NCI-H748 (cell line): ENCODE results near the gene MAPKAP1.
A peak's percentile ranks its signal among the peaks of the same experiment; 100 is the strongest.
"Not testable (repeated sequence)": the region's sequence is repeated elsewhere in the genome, so short reads cannot be mapped to it uniquely, and the experiment has no call there.

Experiments
- DNase-seq: peaks from one replicate; lab custom pipeline; 2025; ENCODE audit not compliant: unreplicated experiment; lab: John Stamatoyannopoulos, UW

Gene MAPKAP1

DNA sequence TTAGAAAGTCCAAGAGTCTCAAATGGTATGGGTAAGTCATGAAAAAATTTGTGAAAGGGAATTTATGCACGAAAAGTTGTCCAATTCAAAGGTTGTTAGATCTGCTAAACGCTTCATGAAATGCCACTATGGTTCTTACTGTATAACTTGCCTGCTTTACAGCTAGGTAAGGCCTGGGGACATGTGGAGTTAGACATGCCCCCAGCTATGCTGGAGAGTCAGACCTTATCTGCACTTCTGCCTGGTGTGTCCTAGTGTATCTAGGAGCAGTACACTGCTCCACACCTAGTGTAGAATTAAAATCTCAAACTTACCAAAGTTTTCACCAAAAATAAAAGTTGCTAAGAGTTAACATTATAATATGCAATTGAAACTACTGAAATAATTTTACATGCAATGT lies 136.8 kb downstream of the MAPKAP1 start:
- DNase-seq: no peak

DNA sequence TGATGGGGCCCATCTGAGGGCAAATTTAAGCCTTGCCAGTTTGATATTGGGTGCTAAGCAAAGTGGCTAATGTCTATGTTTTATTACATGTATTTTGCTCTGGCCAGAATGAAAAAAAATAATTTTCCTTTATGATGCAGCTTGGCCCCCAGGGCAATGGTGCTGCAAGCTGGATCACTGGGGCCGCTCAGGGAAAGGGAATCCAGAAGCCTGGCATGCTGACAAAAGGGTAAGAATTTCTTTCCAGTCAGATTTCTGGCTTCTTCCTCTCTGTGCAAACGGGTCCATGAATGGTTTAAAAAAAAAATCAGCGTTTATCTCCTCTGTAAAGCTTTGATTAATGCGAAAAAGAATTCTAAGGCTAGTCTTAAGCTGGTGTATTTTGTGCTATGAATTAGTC lies 138.4 kb downstream of the MAPKAP1 start:
- no peak for DNase-seq

DNA sequence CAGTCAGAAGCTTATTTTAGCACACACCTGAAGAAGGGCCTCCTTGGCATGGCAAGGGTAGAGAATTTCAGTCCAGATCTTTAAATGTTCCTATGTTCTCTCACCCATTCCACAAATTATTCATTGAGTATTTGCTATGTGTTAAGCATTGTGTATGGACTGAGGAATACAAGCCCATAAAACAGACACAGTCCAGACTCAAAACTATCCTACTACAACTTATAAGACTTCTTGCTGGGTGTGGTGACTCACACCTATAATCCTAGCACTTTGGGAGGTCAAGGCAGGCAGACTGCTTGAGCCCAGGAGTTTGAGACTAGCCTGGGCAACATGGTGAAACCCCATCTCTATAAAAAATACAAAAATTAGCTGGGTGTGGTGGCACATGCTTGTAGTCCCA lies 141.0 kb downstream of the MAPKAP1 start:
- DNase-seq: not testable (repeated sequence)

DNA sequence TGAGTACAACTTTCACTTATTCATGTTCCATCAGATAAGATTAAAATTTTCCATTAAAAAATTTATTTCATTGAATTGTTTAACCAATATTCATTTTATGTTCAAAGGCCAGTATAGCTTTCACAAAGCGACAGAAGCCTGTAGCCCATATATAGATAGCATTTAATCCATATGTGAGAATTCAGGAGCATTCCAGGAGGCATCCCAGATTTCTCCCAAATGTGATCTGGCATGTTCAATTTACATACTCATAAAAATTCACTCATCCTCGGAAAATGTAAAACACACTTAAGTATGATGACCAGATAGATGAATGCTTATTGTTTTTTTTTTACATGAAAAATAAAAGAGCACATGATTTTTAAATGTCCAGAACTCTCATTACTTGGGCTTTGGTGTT lies 141.9 kb downstream of the MAPKAP1 start:
- DNase-seq: no peak

DNA sequence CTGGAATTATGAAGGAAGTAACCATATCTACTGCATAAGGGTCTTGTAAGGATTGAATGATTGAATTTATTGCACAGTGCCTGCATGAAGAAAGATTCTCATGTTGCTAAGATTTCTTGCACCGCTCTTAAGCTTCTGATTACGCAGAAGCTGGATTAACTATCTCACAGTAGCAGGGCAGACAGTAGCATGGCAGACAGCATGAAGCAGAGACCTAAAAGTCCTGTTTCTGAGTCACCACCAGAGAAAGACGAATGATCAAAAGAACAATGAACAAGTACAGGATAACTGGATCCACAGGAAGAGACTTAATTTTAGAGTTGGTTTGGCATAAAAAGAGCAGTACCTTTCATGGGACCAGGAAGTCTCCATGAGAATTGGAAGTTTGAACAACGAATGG lies 142.4 kb downstream of the MAPKAP1 start:
- no peak for DNase-seq

DNA sequence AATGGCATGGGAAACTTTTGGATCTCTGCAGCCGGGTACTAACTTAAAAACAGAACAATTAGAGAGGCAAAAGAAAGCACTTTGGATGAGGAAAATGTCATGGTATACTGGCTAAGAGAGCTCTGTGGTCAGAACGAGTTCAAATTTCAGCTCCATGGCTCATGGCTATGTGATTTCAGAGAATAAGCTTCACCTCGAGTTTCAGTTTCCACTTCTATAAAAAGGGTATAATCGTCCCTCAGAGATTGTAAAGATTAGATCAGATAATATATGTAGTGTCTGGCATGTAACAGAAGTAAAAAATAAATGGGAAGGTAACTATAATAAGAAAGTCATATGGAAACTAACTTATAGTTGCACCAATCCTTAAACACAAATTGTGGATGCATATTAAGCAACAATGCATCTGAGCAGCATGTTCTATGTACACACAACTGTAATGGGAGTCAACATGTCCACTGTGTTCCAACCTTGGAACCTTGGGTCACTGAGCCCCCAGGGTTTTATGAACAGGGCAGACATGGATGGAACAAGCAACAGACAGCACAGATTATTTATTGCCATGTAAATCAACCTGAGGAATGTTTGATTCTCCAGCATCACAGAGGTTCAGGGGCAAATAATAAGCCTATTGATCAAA lies 145.4 kb downstream of the MAPKAP1 start:
- no peak for DNase-seq

DNA sequence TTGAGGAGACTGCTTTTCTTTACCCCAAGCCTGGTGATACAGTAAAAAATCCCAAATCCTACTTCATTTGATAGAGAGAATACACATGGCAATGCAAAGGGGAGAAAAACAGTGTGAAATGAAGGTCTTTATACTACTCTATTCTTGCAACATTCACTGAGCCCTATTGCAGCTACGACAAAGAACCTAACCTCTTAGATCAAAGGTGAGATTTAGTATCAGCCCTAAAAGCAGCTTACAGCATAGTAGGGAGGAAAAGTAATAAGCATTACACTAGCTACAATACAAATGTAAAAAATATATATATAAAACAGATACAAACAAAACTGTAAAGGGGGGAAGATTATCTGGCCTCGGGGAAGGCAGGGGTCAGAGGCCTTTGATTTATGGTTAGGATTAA lies 147.1 kb downstream of the MAPKAP1 start:
- no peak for DNase-seq

DNA sequence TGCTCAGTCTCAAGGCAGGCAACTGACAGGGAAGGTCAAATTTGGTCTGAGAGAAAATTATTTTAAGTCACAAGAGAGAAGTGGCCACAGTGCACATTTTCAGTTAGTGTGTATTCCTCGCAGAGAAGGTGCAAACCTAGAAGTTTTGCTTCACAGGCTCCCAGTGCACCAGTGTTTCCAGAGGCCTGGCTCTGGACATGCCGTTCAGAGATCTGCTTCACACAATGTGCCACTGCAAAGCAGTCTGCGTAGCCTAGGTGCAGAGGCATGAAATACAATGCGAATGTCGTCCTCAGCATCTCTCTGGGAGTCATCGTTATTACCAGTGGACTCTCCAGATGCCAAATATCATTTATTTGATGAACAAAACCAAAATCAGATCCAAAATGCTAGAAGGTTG lies 147.8 kb downstream of the MAPKAP1 start:
- no peak for DNase-seq

DNA sequence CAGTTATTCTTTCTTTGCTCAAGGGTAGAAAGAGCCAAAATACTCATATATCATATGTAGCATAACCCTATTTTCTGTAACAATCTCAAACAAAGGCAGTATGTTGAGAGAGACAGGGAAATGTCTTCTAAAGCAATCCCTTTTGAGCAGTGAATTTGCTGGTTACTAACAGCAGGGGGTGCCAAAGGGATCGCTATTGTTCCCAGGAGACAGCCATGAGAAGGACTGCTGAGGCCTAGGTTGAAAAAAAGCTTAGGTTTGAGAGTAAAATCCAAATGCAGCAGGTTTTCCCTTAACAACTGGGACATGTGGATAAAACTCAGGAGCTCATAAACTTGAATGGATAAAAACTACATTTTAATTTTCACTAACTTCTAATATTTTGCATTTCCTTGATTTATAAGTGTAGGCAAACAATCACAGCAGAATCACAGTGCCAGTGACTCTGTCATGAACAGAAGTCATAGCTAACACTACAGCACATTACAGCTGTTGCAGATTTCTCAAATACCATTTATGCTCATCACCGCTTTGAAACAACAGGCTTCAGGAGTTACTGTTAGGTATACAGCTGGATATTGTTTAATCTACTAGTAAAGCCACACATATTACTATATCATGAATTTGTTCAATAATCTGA lies 148.4 kb downstream of the MAPKAP1 start:
- DNase-seq: peak; percentile 64

DNA sequence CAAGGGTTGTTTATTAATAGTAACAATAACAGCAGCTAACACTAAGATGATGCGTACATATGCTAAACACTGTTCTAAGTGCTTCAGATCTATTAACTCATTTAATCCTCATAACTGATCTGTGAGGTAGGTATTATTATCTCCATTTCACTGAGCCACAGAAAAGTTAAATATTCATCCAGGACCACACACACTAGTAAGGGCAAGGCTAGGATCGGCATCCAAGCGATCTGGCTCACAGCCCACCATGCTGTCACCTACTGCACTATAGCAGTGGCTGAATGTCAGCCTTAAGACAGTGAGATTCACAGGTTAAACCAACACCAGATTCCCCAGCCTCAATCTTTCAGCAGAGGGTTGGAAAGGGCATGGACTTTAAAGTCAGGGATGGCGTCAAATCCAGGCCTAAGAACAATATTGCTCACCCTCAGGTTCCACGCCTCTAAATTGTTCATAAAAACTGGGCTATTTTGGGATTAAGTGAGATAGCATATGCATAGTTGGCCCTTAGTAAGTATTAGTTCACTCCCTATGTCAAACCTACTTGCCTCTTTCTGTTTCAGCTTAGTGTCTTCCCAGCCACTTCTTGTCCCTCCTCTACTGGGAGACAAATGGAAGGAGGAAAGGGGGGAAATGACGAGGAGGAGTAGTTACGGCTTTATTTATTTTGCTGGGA lies 150.8 kb downstream of the MAPKAP1 start:
- DNase-seq: no peak

DNA sequence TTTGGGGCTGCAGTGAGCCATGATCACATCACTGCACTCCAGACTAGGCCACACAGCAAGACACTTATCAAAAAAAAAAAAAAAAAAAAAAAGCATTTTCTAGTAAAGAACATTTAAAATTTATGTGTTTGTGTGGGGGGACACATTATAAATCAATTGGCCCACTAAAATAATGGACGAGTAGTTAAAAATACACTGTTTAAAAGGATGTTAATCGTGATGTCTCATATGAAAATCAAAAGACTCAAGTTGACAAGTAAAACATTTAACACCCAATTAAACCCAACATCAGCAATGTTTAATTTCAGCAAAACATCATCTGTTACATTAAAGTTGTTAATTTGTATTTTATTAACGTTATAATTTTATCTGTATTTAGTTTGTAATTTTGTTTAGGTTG lies 152.3 kb downstream of the MAPKAP1 start:
- no peak for DNase-seq

DNA sequence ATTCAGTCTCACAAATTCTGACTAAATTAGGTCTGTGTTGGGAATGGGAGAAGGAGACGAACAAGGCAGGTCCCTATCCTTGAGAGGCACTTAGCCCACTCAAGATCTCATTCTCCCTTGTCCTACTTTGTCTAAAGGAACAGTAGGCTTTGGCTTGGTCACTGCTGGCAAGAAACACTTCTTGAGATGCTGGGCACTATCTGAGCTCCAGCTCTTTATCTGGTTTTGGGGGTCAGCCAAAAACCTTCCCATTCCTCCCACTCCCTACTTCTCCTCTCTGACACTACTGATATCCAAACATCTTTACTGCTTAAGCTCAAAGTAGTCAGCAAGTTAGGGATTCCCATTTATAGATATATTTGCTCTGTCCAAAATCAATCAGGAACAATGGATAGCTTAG lies 155.2 kb downstream of the MAPKAP1 start:
- no peak for DNase-seq

DNA sequence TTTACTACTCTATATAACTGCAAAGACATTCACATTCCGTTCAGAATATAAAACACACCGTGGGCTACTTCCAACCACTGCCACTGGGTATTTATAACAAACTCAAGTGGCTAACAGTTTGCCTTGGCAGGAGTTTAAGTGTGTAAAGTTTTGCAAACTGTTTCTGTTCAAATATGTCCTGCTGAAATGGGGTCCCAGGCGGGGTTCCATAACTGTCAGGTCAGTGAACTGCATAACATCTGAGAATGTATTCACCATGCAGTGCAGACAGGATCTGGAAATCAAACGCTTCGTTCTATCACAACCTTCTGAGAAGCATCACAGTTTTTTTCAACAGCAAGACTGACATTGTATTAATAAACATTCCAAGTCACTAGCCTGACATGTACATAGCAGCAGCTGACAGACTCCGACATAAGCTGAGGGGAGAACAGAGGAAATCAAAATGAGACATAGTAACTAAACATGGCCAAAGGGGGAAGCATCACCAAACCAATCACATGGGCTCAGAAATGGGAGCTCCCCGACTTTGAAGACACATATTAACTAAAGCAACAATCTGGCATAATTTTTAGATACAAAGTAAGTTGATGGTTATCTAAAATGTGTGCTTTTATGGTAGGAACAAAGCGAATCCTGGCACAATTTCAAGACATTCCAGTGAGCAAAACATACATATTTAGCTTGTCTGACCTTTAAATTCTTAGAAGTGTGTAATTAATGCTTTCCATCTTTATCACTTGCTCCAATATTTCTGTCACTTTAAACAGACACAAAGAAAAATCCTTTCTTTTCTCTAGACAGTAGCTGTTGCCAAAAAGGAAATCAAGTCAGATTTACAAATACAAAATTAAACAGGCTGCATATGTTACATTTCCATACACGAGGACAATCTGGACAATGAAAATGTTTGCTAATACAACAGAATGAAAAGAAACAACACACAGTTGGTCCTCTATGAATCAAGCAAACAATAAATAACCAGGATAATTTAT lies 156.8 kb downstream of the MAPKAP1 start:
- no peak for DNase-seq

DNA sequence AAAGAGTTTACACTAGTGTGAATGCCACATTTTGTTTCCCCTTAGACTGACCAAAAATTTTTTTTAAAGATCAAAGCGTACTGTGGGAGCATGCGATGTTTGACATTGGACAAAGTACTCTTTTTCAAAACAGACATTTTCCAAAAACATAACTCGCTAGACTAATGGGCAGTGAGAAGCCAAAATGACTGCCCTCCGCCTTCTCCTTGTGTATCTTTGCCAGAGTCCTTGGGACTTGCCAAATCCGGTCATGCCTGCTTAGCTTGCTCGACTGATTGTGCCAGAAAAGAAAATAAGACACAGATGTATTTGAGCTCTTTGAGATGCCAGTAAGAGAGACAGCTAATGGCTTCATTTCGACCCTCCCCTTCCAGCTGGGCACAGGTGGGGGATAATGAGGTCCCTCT lies 157.5 kb downstream of the MAPKAP1 start:
- DNase-seq: peak; percentile 19

DNA sequence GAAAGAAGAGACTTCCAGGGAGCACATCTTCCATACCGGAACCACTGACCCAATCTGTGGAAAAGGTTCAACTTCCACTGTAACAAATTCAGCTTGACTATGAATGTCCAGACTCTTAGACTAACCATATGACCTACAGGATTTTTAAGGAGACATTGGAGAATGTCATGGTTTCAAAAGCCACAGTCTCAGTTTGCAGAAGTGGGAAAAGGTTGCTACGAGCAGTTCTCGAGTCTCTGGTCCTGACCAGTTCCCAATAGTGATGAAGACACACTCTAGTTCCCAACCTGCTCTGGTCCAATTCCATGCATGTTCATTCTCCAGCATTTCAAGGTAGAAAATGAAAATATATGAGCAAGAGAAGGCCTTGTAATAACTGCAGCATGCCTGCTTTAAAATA lies 158.0 kb downstream of the MAPKAP1 start:
- no peak for DNase-seq

DNA sequence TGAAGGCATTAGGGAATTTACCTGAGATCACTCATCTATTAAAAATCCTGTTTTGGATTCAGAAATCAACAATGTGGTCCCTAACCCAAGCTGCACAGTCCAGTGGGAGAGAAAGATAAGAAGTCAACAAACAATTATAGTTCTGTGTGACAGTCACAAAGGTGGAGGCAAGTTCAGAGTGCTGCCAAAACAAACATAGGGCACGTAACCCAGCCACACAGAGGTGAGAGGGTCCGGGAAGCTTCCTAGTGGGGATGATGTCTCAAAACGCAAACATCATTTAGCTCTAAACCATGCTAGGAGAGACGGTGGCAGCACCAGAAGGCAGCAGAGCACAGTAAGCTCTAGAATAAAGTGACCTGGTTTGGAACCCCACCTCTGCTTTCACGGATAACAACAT lies 158.9 kb downstream of the MAPKAP1 start:
- peak; percentile 11 for DNase-seq

DNA sequence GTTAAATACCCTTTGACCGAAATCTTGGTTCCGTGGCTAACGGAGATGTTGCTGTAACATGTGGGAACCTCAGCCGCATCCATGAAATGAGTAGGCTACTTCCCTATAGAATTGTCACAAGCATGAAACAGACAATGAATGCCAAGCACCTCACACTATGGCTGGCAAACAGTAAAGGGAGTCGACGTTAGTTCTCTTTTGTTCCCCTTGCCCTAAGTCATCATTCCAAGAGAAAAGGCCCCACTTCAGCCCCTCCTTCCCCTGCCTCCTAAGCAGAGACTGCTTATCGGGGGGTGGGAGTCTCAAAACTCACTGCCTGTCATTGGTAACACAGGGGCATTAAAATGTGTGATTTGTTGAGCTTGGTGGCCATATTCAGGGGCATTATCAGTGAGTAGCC lies 159.6 kb downstream of the MAPKAP1 start:
- no peak for DNase-seq

DNA sequence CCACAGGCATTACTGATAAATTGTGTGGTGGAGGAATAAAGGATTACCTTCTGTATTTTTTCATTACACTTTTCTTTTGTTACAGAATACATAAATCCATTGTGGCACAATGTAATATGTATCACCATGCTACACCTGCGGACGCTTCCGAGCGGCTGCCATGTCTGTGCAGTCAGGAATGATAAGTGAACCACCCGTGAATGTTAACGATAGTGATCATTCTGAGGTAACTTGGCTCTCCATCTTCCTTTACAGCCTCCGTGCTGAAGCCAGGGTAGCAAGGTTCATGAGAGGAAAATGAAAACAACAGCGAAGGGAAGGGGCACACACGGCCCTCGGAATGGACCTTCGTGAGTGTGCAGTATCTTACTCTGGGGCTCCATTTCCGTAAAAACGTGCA lies 161.2 kb downstream of the MAPKAP1 start:
- no peak for DNase-seq

DNA sequence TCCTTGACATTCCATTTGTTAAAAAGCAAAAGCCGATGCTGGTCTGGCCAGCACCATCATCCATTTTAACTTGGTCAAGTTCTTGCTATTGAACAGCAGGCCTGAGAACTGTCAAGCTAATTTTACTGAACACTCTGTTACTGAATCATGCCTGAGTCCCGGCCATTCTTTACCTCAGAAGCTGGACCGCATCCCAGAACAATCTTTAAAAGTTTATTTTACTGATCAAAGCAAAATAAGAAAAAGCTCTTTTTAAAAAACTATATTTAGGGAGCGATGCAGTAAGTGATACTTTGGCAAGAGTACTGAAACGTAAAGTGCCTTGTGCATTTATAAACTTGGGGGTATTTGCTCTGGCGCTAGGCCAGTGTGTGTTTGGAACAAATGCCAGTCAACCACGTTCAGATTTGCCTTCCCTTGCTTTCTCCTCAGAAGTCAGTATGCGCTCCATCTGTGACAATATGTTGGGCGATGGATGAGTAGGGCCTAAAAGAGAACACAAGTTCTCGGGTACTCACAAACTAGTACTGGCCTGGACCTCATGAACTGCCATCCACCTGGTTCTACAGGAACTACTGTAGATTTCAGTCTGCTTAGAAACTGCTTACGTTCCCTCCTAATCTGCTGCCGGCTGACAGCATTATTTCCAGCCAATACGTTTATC lies 161.9 kb downstream of the MAPKAP1 start:
- DNase-seq: no peak

DNA sequence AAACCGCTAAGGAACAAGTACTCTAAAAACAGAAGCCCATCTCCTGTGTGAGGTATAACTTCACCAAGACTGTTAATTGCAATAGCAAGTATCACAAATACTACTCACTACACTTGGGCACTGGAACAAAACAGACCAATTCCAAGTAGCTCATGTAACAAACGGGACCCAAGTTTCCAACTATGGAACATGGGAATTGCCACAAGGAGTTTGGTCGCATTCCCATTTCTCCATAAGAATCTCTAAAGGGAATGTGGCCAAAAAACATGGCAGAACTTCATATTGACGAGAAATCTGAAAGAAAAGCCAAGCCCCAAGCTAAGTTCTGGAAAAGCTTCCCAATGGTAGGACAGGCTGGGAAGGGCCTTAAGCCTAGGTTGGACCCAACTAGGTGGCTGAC lies 162.5 kb downstream of the MAPKAP1 start:
- DNase-seq: no peak

DNA sequence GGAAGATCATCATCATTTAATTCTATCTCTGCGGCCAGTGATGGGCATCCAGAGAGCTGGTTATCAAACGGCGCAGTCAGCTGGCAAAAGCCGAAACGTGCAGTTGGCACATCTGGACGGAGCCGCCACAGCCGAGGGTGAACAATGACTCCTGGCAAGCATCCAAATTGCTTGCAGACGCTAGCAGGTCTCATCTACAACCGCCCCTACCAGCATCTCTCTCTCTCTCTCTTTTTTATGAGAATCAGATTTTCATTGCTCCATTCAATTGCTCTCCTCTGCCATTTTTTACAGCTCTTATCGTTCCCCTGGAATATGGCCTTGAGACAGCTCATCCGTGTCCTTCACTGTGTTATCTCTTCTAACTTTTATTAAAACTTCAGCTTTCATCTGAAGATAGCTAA lies 165.2 kb downstream of the MAPKAP1 start:
- peak; percentile 95 for DNase-seq
